Measurements from ENCODE around the gene PIH1D2. TPM values are rescaled to one million over a fixed set of nuclear protein-coding genes. Genes with fewer than 3 reads are reported as not detected.
"Not testable (repeated sequence)": the region's sequence is repeated elsewhere in the genome, so short reads cannot be mapped to it uniquely, and the experiment has no call there.

Gene PIH1D2
- total RNA-seq, 2 donors from 2014 or later = 0.82 to 1.0 TPM

- TF ChIP-seq CTCF (IDR thresholded peaks at IDR 0.05) = no peak
- Histone ChIP-seq H3K9ac (ENCODE audit: low read depth in 2 of 2, low read length in 2 of 2) (no peak overlapping the region), H3K36me3 (peaks cover 9% of the 10 kb centered on the region), H3K4me3 (no peak overlapping the region), H3K4me1 (no peaks in the 10 kb centered on the region), H3K27me3 (no peaks in the 10 kb centered on the region), H3K27ac (no peak overlapping the region), H3K9me3 (no peaks in the 10 kb centered on the region)
- no peak for DNase-seq
- intact Hi-C loops (cut with DNase I) = no loop called here
Observed at GRCh38 chr11:112097734-112098528, 24.1 kb upstream of the PIH1D2 start.

- intact Hi-C loops (cut with DNase I) = no loop called here
- no peak for DNase-seq
- Histone ChIP-seq H3K9ac (ENCODE audit: low read depth in 2 of 2, low read length in 2 of 2) (no peak overlapping the region), H3K4me1 (no peaks in the 10 kb centered on the region), H3K27me3 (no peaks in the 10 kb centered on the region), H3K27ac (no peak overlapping the region), H3K9me3 (no peaks in the 10 kb centered on the region), H3K4me3 (no peak overlapping the region), H3K36me3 (peaks cover 26% of the 10 kb centered on the region)
- TF ChIP-seq CTCF (IDR thresholded peaks at IDR 0.05) = no peak
Observed at GRCh38 chr11:112096194-112096593, 22.4 kb upstream of the PIH1D2 start.

GRCh38 chr11:112095302-112095701 is 21.5 kb upstream of the PIH1D2 start:
- H3K9me3 ChIP-seq; H3K27me3 ChIP-seq; H3K4me1 ChIP-seq; H3K27ac ChIP-seq; intact Hi-C loops (cut with DNase I); H3K4me3 ChIP-seq; H3K9ac ChIP-seq (ENCODE audit: low read depth in 2 of 2, low read length in 2 of 2); DNase-seq: not testable (repeated sequence)
- H3K36me3 ChIP-seq = peaks cover 31% of the 10 kb centered on the region

- TF ChIP-seq CTCF (IDR thresholded peaks at IDR 0.05) = no peak
- H3K4me1 ChIP-seq = peaks cover 6% of the 10 kb centered on the region
- peak; percentile 20 for DNase-seq
- peak overlapping the region; percentile 51 for H3K27ac ChIP-seq
- peak overlapping the region; percentile 67 for H3K4me3 ChIP-seq
- peaks cover 22% of the 10 kb centered on the region for H3K36me3 ChIP-seq
- intact Hi-C loops (cut with DNase I) = loop anchor here (10.0 kb wide), 1 partner anchor 152 kb away; the partner anchor contains the start of gene DIXDC1
- peak overlapping the region; percentile 36 to 96 for H3K9ac ChIP-seq (ENCODE audit: low read depth in 2 of 2, low read length in 2 of 2)
- H3K9me3 ChIP-seq = no peaks in the 10 kb centered on the region
- no peaks in the 10 kb centered on the region for H3K27me3 ChIP-seq
Observed at GRCh38 chr11:112087212-112087611, 13.4 kb upstream of the PIH1D2 start.

GRCh38 chr11:112086422-112087191 is 12.8 kb upstream of the PIH1D2 start, which contains the start of the genes SDHD and TIMM8B:
Gene SDHD, plus strand, starts transcription at chr11:112086873. Its CDS starts 35 bp downstream, at chr11:112086908.
Gene TIMM8B, minus strand, starts transcription at chr11:112086756. Its CDS starts 33 bp downstream, at chr11:112086723.
- intact Hi-C loops (cut with DNase I) = loop anchor here (10.0 kb wide), 1 partner anchor 152 kb away; the partner anchor contains the start of gene DIXDC1
- Histone ChIP-seq H3K4me1 (peaks cover 6% of the 10 kb centered on the region), H3K27me3 (no peaks in the 10 kb centered on the region), H3K36me3 (peaks cover 16% of the 10 kb centered on the region), H3K4me3 (peak within 1 kb of the TSS; percentile 67), H3K9me3 (no peaks in the 10 kb centered on the region), H3K9ac (ENCODE audit: low read depth in 2 of 2, low read length in 2 of 2) (peak within 1 kb of the TSS; percentile 72 to 96), H3K27ac (peak within 1 kb of the TSS; percentile 69)
- no peak for TF ChIP-seq CTCF (IDR thresholded peaks at IDR 0.05)
- peak; percentile 97 for DNase-seq

Data from colonic mucosa (tissue), 4 donors.